GM12865 (cell line): Measurements from ENCODE around the gene PRKN.

Source experiments
- DNase-seq: peaks from one replicate; pipeline ENCODE4 v3.0.0; 2010; ENCODE audit warnings: low read depth
- H3K4me3 ChIP-seq: 2 replicates; pipeline ENCODE4 v1.5.1; 2011; ENCODE audit warnings: mild to moderate bottlenecking, low read depth, low read length, control low read depth
- TF ChIP-seq, protein P1 (sequence below): IDR thresholded peaks from 2 replicates; pipeline ENCODE4 v1.5.1; 2011; ENCODE audit warnings: low read length, control low read depth, low read depth, inconsistent platforms; ENCODE audit not compliant: insufficient read depth; ENCODE audit errors: missing control alignments

The PRKN gene

GRCh38 chr6:161586887-161587286 is 1140.7 kb downstream of the PRKN start:
- no peak overlapping the region for H3K4me3 ChIP-seq
- no peak for DNase-seq
- TF ChIP-seq, protein P1, sequence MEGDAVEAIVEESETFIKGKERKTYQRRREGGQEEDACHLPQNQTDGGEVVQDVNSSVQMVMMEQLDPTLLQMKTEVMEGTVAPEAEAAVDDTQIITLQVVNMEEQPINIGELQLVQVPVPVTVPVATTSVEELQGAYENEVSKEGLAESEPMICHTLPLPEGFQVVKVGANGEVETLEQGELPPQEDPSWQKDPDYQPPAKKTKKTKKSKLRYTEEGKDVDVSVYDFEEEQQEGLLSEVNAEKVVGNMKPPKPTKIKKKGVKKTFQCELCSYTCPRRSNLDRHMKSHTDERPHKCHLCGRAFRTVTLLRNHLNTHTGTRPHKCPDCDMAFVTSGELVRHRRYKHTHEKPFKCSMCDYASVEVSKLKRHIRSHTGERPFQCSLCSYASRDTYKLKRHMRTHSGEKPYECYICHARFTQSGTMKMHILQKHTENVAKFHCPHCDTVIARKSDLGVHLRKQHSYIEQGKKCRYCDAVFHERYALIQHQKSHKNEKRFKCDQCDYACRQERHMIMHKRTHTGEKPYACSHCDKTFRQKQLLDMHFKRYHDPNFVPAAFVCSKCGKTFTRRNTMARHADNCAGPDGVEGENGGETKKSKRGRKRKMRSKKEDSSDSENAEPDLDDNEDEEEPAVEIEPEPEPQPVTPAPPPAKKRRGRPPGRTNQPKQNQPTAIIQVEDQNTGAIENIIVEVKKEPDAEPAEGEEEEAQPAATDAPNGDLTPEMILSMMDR = no peak

GRCh38 chr6:161584621-161585340 is 1142.8 kb downstream of the PRKN start:
- TF ChIP-seq, protein P1 = no peak
- DNase-seq = no peak

DNA sequence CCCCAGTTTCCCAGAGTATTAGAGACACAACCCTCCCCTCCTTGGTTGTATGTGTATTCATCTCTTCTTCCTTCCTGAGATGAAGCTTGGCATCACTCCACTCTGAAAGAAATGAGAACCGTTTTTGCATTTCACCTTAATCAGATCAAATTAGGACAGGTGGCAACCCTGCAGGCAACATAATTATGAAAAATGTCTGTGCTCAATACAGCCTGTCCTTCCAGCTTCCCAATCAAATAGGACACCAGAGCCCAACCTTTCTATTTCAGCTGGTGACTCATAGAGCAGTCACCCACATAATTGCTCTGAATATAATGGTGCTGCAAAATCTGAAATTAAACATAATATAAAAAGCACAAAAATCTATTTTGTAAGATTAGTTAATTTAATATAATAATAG is 1143.5 kb downstream of the PRKN start:
- TF ChIP-seq, protein P1 = no peak
- no peak overlapping the region for H3K4me3 ChIP-seq
- no peak for DNase-seq

More at GRCh38 chr6:161584621-161585340, 1142.8 kb downstream of the PRKN start:
- H3K4me3 ChIP-seq = no peak overlapping the region

DNA sequence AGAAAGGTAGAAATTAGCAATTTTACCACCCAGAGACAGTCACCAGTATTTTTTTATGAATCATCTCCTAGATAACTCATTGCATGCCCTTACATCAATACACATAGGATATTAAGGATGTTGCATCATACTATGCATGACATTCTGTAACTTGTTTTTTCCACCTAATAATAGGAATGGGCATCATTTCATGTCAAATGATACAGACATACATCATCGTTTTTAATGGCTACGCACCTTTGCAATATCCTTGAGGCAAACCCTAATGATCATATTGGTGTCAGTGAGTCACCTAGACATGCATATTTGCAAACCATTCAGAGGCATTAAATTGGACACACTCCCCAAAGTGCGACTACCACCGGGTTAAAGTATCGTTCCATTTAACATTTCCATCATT is 1144.0 kb downstream of the PRKN start:
- TF ChIP-seq, protein P1 = no peak
- DNase-seq = no peak
- H3K4me3 ChIP-seq = no peak overlapping the region

DNA sequence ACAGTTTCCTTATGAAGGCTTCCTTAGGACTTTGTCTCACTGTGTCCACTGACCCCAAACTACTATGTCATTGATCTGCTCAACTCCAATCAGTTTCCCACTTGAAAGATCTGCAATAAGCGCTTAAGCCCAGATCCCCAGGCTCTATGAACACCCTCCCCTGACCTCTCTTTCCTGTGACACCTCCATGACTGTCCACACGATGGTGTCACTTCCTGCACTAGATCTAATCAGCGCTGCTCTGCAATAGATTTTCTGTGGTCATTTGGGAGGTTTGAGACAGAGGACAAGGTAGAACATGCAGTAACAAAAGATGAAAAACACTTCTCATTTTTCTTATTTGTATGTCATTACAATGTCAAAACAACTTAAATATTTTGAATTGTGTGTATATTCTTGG is 1149.1 kb downstream of the PRKN start:
- no peak for DNase-seq
- TF ChIP-seq, protein P1 = no peak
- no peak overlapping the region for H3K4me3 ChIP-seq

DNA sequence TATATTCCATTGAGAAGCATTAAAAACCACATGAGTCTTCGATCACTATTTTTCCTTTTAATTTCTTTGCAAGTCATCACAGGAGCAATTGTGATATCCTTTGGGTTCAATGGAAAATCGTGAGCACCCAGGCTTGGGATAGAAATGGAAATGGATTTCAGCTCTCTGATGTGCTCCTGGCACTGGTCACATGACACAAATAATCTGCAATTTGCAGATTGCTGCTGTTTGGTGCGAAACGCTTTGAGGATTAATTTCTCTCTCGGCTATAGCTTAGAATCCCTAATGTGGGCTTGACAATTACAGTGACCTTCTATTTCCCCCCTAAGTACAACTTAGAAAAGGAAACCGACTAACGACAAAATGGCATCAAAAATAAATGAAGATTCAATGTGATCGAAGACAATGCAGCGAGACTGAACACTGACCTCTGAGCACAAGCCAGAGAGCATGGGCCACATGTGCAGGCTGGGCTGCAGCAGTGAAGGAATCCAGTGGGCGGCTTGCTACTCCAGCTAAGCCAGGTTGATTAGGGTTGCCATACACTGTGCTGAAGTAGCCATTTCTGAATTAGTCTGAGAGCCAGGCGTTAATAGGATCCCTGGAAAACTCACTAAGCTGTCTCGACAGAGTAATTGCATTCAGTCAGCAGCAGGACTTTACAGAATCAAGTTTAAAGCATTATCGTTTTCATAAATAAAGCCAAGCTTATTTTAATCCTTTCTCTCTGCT is 1151.9 kb downstream of the PRKN start:
- no peak overlapping the region for H3K4me3 ChIP-seq
- TF ChIP-seq, protein P1 = no peak
- DNase-seq = no peak
